Stimulated activated CD8-positive, alpha-beta memory T cell treated with anti-CD3 and anti-CD28 coated beads, Interleukin-12 subunit alpha, Interleukin-12 subunit beta, amount 100 ng/mL, for 24 hours (primary cell): Measurements from ENCODE around the gene DBH.

Experiments used
- DNase-seq: peaks from one replicate; pipeline ENCODE4 v3.0.0-alpha.2; 2020; ENCODE audit errors: extremely low read depth

The DBH gene

DNA sequence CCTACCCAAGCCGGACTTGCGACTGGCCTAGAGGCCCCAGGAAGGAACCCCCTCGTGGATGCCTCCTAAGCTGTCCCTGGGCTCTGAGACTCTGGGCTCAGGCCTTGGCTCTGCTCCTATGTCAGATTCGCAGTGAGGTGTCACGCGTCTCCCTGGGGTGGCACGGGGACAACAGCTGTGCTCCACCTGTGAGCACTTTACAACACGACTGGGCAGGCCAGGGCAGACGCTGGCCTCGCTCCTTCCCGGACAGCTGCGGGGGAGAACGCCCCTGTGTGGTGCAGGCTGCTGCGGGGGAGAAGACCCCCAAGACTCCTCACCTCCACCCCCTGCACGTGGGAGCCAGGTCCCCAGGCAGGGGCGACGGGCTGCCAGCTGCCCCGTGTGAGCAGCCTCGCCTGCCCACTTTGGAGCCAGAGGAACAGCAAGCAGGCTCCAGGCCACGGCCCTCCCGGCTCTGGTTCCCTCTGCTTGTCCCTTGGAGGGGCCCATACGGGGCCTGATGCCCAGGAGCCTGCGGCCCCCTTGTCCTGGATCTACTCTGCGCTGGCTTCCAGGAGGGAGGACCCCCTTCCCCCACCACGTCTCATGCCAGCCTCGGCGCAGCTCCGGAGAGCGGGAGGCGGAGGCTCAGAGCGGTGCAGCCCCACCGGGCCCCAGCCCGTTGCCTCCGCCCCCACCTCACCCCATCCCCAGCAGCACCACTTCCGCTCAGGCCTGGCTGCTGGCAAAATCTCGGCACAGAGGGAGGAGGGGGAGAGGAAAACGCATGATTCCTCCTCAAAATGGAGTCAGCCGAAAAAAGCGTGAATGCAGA lies 66.0 kb downstream of the DBH start:
- no peak for DNase-seq

DNA sequence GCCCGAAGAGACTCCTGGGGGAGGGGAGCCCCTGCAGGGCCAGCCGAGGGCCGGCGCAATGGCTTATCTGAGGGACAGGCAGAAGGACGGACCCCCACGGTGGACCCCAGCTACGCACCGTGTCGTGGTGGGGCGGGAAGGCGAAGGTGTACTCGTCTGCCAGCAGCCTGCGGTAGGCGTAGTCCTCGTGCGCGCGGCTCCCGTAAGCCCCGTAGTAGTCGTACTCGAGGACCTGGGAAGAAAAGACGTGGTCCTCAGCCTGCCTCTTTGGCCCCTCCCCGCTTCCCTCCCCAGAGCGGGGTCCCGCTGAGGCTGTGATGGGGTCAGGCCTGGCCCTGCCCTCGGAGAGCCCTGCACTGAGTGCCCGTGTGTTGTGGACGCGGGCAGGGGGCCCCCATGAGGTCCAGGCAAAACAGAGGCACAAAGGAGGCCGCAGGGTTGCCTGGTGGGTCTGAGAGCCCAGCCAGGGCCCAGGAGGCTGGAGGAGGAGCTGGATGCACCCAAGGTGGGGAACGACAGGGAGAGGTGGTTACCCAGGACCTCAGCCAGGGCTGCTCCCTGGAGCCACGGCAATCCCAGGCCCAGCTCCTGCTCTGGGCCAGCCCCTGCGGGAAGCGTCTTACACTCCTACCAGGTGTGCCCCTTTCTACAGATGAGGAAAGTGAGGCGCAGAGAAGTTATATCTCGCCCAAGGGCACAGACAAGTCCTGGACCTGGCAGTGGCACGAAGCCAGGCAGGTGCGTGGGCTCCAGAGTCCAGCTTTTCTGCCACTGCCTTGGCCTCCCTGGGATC lies 66.8 kb downstream of the DBH start:
- no peak for DNase-seq

GRCh38 chr9:133703591-133704399 lies 67.6 kb downstream of the DBH start:
- DNase-seq: no peak

GRCh38 chr9:133704711-133705181 lies 68.6 kb downstream of the DBH start:
- no peak for DNase-seq

GRCh38 chr9:133705576-133705975 lies 69.4 kb downstream of the DBH start:
- DNase-seq: no peak

GRCh38 chr9:133706307-133707050 lies 70.3 kb downstream of the DBH start:
- DNase-seq: no peak

- no peak for DNase-seq
These were observed 71.1 kb downstream of the DBH start for GRCh38 chr9:133707065-133707762.

DNA sequence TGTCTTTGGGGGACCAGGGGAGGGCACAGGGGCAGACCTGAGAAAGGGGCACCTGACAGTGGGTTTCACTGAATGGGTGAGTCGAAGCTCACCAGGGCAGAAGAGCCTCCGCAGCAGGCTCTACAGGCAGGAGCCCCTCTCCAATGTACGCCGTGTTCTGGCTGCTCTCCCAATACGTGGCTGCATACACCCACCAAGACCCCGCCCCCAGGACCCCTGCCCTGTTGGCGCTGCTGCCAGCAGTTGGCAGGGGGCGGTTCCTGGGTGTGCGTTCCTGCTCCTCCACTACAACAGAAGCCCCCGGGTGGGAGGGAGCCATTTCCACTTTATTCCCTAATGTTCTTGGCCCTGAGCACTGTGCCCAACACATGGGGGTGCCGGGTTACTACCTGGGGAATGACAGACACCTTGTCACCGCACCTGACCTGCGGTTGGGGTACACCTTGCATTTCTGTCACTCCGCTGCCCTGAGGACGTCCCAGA lies 71.6 kb downstream of the DBH start:
- no peak for DNase-seq

DNA sequence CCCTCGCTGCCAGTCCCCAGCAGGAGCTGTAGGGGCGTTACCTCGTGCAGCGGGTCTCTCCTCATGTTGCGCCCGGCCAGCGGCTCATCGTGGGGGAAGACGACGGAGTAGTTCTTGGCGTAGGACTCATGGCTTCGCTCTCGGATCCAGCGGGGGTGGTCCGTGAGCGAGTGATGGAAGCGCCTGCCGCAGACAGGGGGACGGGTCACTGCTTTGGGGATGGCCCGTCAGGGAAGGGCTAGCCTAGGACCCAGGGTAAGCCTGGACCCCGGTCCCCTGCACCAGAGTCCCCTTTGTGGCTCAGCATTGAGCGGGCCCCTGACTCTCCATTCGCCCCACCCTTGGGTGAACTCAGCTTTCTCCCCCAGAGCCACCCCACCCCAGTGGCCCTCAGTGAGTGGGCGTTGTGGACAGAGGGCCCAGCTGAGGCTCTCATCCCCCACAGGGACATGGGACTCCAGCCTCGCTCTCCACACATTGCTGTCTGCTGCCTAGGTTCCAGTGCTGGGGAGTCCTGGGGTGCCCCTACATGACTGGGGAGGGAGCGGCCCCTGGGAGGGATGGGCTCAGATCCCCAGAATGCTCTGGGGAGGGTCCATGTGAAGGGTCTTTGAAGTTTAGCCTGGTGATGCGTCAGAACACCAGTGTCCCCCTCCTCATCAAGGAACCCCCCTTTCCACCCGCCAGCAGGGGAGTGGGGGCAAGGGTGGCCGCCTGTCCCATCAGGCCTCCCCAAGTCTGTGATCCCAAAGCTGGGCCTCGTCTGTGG lies 72.3 kb downstream of the DBH start:
- DNase-seq: no peak
